ENCODE results near the gene LRGUK.

LRGUK gene

GRCh38 chr7:134086998-134087735, 40.0 kb upstream of the LRGUK start:
- TF ChIP-seq CTCF (IDR thresholded peaks at IDR 0.05; ENCODE audit: insufficient read depth, missing control alignments) = no peak
- no peak for DNase-seq (ENCODE audit: insufficient read length, low spot score)
- FAIRE-seq = no peak

GRCh38 chr7:134088199-134088598, 38.9 kb upstream of the LRGUK start:
- no peak for TF ChIP-seq CTCF (IDR thresholded peaks at IDR 0.05; ENCODE audit: insufficient read depth, missing control alignments)
- DNase-seq (ENCODE audit: insufficient read length, low spot score) (no peak), FAIRE-seq (peak; percentile 72)

- DNase-seq (ENCODE audit: insufficient read length, low spot score) (no peak), FAIRE-seq (no peak)
- TF ChIP-seq CTCF (IDR thresholded peaks at IDR 0.05; ENCODE audit: insufficient read depth, missing control alignments) = no peak
These were observed 37.7 kb upstream of the LRGUK start for GRCh38 chr7:134089446-134089845.

- DNase-seq (ENCODE audit: insufficient read length, low spot score) (no peak), FAIRE-seq (no peak)
- TF ChIP-seq CTCF (IDR thresholded peaks at IDR 0.05; ENCODE audit: insufficient read depth, missing control alignments) = no peak
These were observed 29.1 kb upstream of the LRGUK start for GRCh38 chr7:134098072-134098471.

GRCh38 chr7:134101716-134102115, 25.4 kb upstream of the LRGUK start:
- DNase-seq (ENCODE audit: insufficient read length, low spot score) = no peak
- no peak for TF ChIP-seq CTCF (IDR thresholded peaks at IDR 0.05; ENCODE audit: insufficient read depth, missing control alignments)
- no peak for FAIRE-seq

- DNase-seq (ENCODE audit: insufficient read length, low spot score) (no peak), FAIRE-seq (no peak)
- TF ChIP-seq CTCF (IDR thresholded peaks at IDR 0.05; ENCODE audit: insufficient read depth, missing control alignments) = no peak
These were observed 23.0 kb upstream of the LRGUK start for GRCh38 chr7:134104166-134104565.

- no peak for TF ChIP-seq CTCF (IDR thresholded peaks at IDR 0.05; ENCODE audit: insufficient read depth, missing control alignments)
- DNase-seq (ENCODE audit: insufficient read length, low spot score) = no peak
- FAIRE-seq = no peak
These were observed 21.3 kb upstream of the LRGUK start for GRCh38 chr7:134105841-134106240.

All from D721Med (cell line).